K562 (cell line): Measurements from ENCODE around the gene CST8. TPM values are rescaled to one million over a fixed set of nuclear protein-coding genes. Genes with fewer than 3 reads are reported as not detected.

Experiments
- ATAC-seq: fragments of 200-7000 bp; cut with Tn5 transposase; 3 replicates; pipeline ENCODE4 v1.9.1; 2020; ENCODE audit warnings: moderate library complexity
- BruUV-seq: library from RNA; stranded (reverse); fragments of 400-500 nt; replicated peaks from 2 replicates; lab custom pipeline; 2021; lab: Mats Ljungman, UMichigan
- CTCF ChIA-PET: fragments of 300-600 bp; formaldehyde crosslinking; extraction: SDS; loops from one replicate; lab custom pipeline; 2021; ENCODE audit warnings: low intra/inter-chr PET ratio; lab: Yijun Ruan, JAX
- POLR2A ChIA-PET: fragments of 300-600, 350-650 bp; sonication (Branson Sonifier 250); formaldehyde crosslinking; extraction: SDS; loops from one replicate; lab custom pipeline; 2021; ENCODE audit warnings: antibody characterized with exemption, inconsistent platforms; lab: Yijun Ruan, JAX
- DNase-seq, 4 experiments: peaks; one replicate each; pipeline versions ENCODE4 v3.0.0 to v3.0.0-alpha.2; 2011 to 2018; ENCODE audit warnings: low spot score in 3 of 4, mixed read lengths in 3 of 4; ENCODE audit errors: extremely low read depth in 1 of 4
- FAIRE-seq: peaks from 2 replicates; lab custom pipeline; 2011; peaks lifted over from hg19 to GRCh38; lab: Jason Lieb, UNC
- H2AFZ ChIP-seq: 2 replicates; pipeline ENCODE4 v1.6.0; 2011; ENCODE audit warnings: low read depth, low read length, control low read depth, inconsistent platforms
- H3K27ac ChIP-seq: fragments of 200-600 bp; 3 replicates; pipeline ENCODE4 v1.8.0; 2011; ENCODE audit warnings: low read depth, mild to moderate bottlenecking, control low read depth, inconsistent platforms, low read length, moderate library complexity, mixed read lengths; ENCODE audit errors: extremely low read depth
- H3K27me3 ChIP-seq, 2 experiments: fragments of 300-600 bp in 1 of 2; 2 replicates in 1 of 2; 3 replicates in 1 of 2; pipeline versions ENCODE4 v1.6.0 to v1.8.0; 2011; ENCODE audit warnings: inconsistent platforms in 2 of 2, low read length in 2 of 2, mild to moderate bottlenecking in 1 of 2, mixed read lengths in 1 of 2, moderate library complexity in 1 of 2; ENCODE audit not compliant: control insufficient read depth in 2 of 2, insufficient read depth in 2 of 2
- H3K36me3 ChIP-seq: fragments of 300-600 bp; 3 replicates; pipeline ENCODE4 v1.8.0; 2011; ENCODE audit warnings: mild to moderate bottlenecking, low read length, inconsistent platforms; ENCODE audit not compliant: control insufficient read depth, insufficient read depth
- H3K4me1 ChIP-seq, 2 experiments: fragments of 200-600 bp in 1 of 2; replicated peaks in 1 of 2; 2 replicates in 1 of 2; 3 replicates in 1 of 2; pipeline versions ENCODE4 v1.5.1 to v1.8.0; 2011; ENCODE audit warnings: inconsistent platforms in 2 of 2, low read length in 2 of 2, mild to moderate bottlenecking in 1 of 2, mixed read lengths in 1 of 2, moderate library complexity in 1 of 2; ENCODE audit not compliant: control insufficient read depth in 2 of 2, insufficient read depth in 2 of 2
- H3K4me2 ChIP-seq: 2 replicates; pipeline ENCODE4 v1.6.1; 2011; ENCODE audit warnings: low read length, control low read depth, inconsistent platforms, mixed read lengths; ENCODE audit not compliant: insufficient read depth
- H3K4me3 ChIP-seq: fragments of 200-600 bp; sonication (generic), shearing (Covaris generic); 2 replicates; pipeline ENCODE4 v1.5.1; 2016; ENCODE audit warnings: control low read depth, inconsistent platforms
- H3K79me2 ChIP-seq: fragments of 200-600 bp; 3 replicates; pipeline ENCODE4 v1.8.0; 2011; ENCODE audit warnings: low read length, inconsistent platforms; ENCODE audit not compliant: control insufficient read depth, insufficient read depth
- H3K9ac ChIP-seq, 2 experiments: 2 replicates each; pipeline versions ENCODE4 v1.6.0 to v1.6.1; 2011; ENCODE audit warnings: low read depth in 2 of 2, low read length in 2 of 2, control low read depth in 1 of 2, inconsistent platforms in 1 of 2, mild to moderate bottlenecking in 1 of 2, mixed read lengths in 1 of 2; ENCODE audit not compliant: insufficient read depth in 1 of 2
- H3K9me1 ChIP-seq: one replicate; pipeline ENCODE4 v1.6.0; 2011; ENCODE audit warnings: inconsistent platforms, mild to moderate bottlenecking, low read length, moderate library complexity; ENCODE audit not compliant: control insufficient read depth, insufficient read depth
- H3K9me3 ChIP-seq: replicated peaks from 2 replicates; pipeline ENCODE4 v1.5.1; 2011; ENCODE audit warnings: low read depth, low read length, inconsistent platforms; ENCODE audit not compliant: control insufficient read depth, insufficient read depth
- H4K20me1 ChIP-seq: replicated peaks from 2 replicates; pipeline ENCODE4 v1.6.1; 2011; ENCODE audit warnings: low read length, inconsistent platforms, mixed read lengths; ENCODE audit not compliant: control insufficient read depth, insufficient read depth
- KDM1A ChIP-seq, 2 experiments: fragments of 450-650 bp; IDR thresholded peaks; 2 replicates each; pipeline ENCODE4 v1.6.1; 2016; ENCODE audit warnings: mild to moderate bottlenecking in 2 of 2
- SP2 ChIP-seq: IDR thresholded peaks from 2 replicates; pipeline ENCODE4 v1.6.1; 2011; ENCODE audit warnings: mild to moderate bottlenecking, low read depth, low read length, moderate library complexity; ENCODE audit not compliant: poor library complexity, severe bottlenecking; ENCODE audit errors: extremely low read depth
- ZNF347 ChIP-seq: fragments of 450-650 bp; formaldehyde crosslinking; IDR thresholded peaks from 2 replicates; pipeline ENCODE4 v1.4.0; 2020; ENCODE audit warnings: low read depth, mild to moderate bottlenecking, moderate library complexity
- ZNF592 ChIP-seq: fragments of 450-650 bp; IDR thresholded peaks from 2 replicates; pipeline ENCODE4 v1.6.1; 2017; ENCODE audit warnings: antibody characterized with exemption, mild to moderate bottlenecking
- WGBS: fragments of 100-300 bp; shearing (Covaris generic); methylation state at CpG from one replicate; pipeline ENCODE4 v1.1.6; 2016; ENCODE audit warnings: low coverage, mixed read lengths; ENCODE audit not compliant: insufficient coverage; ENCODE audit errors: missing lambda C conversion rate; 5-methylcytosine and 5-hydroxymethylcytosine counted together
- in situ Hi-C: fragments of 300-500 bp; cut with MboI; formaldehyde crosslinking; loops from 4 replicates; pipeline ENCODE4 v1.15.0; 2018; ENCODE audit warnings: inconsistent platforms, mixed read lengths
- intact Hi-C: fragments of 100-400 bp; cut with micrococcal nuclease; formaldehyde crosslinking; loops from 2 replicates; pipeline ENCODE4 v1.14.2; 2022
- polyA plus RNA-seq, 8 experiments: library from polyadenylated mRNA; depleted of rRNA in 4 of 8; stranded (reverse) in 5 of 8; unstranded in 3 of 8; fragments of >200 nt; fragmentation: Nextera tagmentation in 2 of 8; fragmentation: Illumina TruSeq in 1 of 8; extraction: Ambion mirVana in 2 of 8; extraction: Trizol in 1 of 8; gene quantifications; 2 replicates each; pipeline versions ENCODE4 v1.2.1 to v1.2.3, GENCODE V29; 2011 to 2014; ENCODE audit warnings: inconsistent platforms in 1 of 8, missing spikeins in 1 of 8
- total RNA-seq, 7 experiments: library from RNA; depleted of rRNA in 6 of 7; stranded (reverse); fragments of >200 nt in 6 of 7; fragmentation: Illumina TruSeq in 2 of 7; extraction: Trizol in 2 of 7; gene quantifications; 2 replicates each; pipeline versions ENCODE4 v1.2.1 to v1.2.3, GENCODE V29; 2011 to 2021; ENCODE audit warnings: low replicate concordance in 1 of 7

CST8 gene
- total and polyA plus RNA-seq, 9 of the 15 experiments (the other 6 are each of a cell fraction or from before 2014, with no cell fraction given) = not detected

GRCh38 chr20:23453549-23454543 lies 37.1 kb upstream of the CST8 start:
- no peaks in the 10 kb centered on the region for H3K9me3 ChIP-seq
- ATAC-seq (no peak), DNase-seq (no peak), FAIRE-seq (no peak)
- BruUV-seq = no TSS peak
- peaks cover 0 to 50% of the 10 kb centered on the region in 2 experiments; a peak in 4 of 5 replicates for H3K27me3 ChIP-seq
- no peak for TF ChIP-seq ZNF592
- no peak for TF ChIP-seq SP2
- TF ChIP-seq ZNF347 (CRISPR knock-in tag) = no peak
- no peak for TF ChIP-seq KDM1A (IDR thresholded peaks at IDR 0.05)
- WGBS = 4% methylated on average over 15 of the region's 15 CpGs
- no peaks in the 10 kb centered on the region for H3K4me1 ChIP-seq
- H3K9me1 ChIP-seq = no peaks in the 10 kb centered on the region
- no peak overlapping the region for H3K4me3 ChIP-seq
- CTCF ChIA-PET = no interaction called here
- POLR2A ChIA-PET = no interaction called here
- in situ Hi-C loops = no loop called here
- no peaks in the 10 kb centered on the region for H3K79me2 ChIP-seq
- H3K27ac ChIP-seq = no peak overlapping the region
- no peak overlapping the region for H3K4me2 ChIP-seq
- intact Hi-C loops = no loop called here
- no peak overlapping the region for H2AFZ ChIP-seq
- no peaks in the 10 kb centered on the region for H4K20me1 ChIP-seq
- no peak overlapping the region for H3K9ac ChIP-seq
- no peaks in the 10 kb centered on the region for H3K36me3 ChIP-seq
